NB4 (cell line): ENCODE measurements around the gene DLEU7.

ENCODE experiments used
- POLR2A ChIP-seq: IDR thresholded peaks from 2 replicates; pipeline ENCODE4 v1.6.1; 2011; ENCODE audit warnings: mild to moderate bottlenecking; ENCODE audit not compliant: insufficient read length; ENCODE audit errors: extremely low read depth
- TF ChIP-seq, protein P1 (sequence below): IDR thresholded peaks from one replicate; pipeline ENCODE4 v1.5.1; 2012; ENCODE audit warnings: low read depth, low read length
- TF ChIP-seq, protein P2 (sequence below): IDR thresholded peaks from 2 replicates; pipeline ENCODE4 v1.6.1; 2011; ENCODE audit warnings: low read depth, low read length

DNA sequence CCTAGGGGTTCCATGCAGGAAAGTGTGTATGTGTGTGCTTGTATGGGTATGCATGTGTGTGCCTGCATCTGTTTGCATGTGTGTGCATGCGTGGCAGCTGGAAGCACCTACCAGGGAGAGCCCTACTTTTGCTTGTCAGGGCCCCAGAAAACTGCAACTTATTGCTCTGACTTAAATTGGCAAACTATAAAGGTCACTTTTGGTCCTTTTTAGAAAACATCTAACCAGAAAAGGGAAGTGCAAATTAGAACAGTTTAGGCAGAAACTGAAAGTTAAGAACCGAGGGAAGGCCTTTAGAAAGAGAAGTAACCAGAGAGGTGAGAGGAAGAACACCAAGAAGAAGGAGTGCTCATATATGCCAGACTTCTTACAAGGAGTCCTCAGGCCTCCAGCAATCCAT lies 32.5 kb downstream of the DLEU7 start:
- TF ChIP-seq, protein P1, sequence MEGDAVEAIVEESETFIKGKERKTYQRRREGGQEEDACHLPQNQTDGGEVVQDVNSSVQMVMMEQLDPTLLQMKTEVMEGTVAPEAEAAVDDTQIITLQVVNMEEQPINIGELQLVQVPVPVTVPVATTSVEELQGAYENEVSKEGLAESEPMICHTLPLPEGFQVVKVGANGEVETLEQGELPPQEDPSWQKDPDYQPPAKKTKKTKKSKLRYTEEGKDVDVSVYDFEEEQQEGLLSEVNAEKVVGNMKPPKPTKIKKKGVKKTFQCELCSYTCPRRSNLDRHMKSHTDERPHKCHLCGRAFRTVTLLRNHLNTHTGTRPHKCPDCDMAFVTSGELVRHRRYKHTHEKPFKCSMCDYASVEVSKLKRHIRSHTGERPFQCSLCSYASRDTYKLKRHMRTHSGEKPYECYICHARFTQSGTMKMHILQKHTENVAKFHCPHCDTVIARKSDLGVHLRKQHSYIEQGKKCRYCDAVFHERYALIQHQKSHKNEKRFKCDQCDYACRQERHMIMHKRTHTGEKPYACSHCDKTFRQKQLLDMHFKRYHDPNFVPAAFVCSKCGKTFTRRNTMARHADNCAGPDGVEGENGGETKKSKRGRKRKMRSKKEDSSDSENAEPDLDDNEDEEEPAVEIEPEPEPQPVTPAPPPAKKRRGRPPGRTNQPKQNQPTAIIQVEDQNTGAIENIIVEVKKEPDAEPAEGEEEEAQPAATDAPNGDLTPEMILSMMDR = no peak
- no peak for TF ChIP-seq POLR2A
- TF ChIP-seq, protein P2, sequence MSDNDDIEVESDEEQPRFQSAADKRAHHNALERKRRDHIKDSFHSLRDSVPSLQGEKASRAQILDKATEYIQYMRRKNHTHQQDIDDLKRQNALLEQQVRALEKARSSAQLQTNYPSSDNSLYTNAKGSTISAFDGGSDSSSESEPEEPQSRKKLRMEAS = no peak
